HPDE6-E6E7 (cell line): Measurements from ENCODE around the gene ZNF500.
A peak's percentile ranks its signal among the peaks of the same experiment; 100 is the strongest.
"Not testable (repeated sequence)": the region's sequence is repeated elsewhere in the genome, so short reads cannot be mapped to it uniquely, and the experiment has no call there.

Source experiments
- DNase-seq: peaks from one replicate; pipeline ENCODE4 v3.0.0; 2011; ENCODE audit warnings: missing footprints; ENCODE audit errors: extremely low spot score

The ZNF500 gene

DNA sequence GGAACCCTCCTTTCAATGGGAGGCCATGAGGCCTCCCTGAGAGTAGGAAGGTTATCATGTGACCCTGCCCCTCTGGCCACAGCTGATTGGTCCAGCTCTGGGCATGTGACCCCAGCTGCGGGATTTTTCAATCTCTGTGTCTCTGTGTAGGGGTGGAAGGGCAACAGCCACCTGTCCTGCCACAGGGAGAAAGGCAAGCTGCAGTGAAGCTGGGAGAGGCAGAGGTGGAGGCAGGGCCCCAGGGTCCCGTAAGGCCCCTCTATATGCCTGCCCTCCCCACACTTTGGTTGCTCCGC, 21.7 kb downstream of the ZNF500 start:
- DNase-seq = no peak

DNA sequence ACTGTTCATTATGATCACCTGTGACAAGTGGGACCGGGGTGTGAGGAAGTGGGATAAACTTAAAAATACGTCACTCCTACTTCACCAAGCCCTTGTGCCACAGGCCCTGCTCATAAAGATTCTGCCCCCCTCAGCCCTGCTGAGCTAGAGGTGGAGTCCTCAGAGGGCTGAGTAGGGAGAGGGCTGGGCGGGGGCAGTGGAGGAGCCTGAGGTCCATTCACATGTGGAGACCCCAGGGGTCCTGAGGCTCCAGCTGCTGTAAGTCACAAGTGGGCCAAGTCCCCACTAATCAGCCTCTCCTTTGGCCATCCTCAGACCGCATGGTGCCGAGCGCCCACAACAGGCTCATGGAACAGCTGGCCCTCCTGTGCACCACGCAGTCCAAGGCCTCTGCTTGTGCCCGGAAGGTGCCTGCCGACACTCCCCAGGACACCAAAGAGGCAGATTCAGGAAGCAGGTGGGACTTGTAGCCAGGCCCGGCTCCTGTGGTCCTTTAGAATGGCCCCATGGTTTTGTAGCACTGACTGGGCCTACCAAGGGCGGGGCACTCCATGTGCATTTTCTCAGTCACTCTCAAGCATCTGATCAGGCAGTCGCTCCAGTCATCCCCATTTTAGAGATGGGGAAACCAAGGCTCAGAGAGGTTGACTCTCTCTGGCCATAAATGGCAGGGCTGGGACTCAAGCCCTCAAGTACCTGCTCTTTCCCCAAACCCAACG, 22.2 kb downstream of the ZNF500 start:
- DNase-seq = no peak

DNA sequence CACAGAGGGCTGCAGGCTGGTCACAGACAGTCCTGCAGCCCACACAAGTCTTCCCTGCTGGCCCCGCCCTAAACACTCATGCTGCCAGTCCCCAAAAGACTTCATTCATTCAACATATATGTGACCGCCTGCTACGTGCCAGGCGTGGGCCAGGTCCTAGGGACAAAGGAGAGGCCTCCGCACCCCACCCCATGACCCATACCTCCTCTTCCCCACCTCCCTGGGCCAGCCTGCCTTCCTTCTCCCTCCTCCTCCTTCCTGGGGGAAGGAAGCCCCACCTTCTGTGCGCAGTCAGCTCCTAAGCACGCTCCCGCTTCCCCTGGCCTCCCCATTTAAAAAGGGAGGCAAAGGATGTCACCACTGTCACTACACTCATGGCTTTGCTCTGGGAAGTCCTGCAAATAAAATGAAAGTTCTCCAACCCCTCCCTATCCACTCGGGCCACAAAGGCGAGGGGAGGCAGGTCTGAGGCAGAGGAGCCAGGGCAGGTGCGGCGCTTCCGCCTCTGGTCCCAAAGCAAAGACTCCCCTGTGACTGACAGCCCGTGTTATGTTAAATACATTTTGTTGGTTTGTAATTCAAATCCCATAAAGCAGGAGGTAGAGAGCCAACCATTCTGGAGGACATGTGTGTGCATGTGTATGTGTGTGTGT, 23.6 kb downstream of the ZNF500 start:
- no peak for DNase-seq

DNA sequence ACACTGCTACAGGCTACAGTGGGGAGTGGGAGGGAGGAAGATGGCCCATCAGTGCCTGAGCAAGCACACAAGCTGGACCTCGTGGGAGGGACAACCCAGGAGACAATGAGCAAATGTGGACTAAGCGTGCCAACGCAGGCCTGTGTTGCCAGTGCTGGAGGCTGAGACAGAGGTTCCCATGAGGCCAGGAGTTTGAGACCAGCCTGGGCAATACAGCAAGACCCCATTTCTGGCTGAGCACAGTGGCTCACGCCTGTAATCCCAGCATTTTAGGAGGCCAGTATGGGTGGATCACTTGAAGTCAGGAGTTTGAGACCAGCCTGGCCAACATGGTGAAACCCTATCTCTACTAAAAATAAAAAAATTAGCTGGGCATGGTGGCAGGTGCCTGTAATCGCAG, 28.6 kb downstream of the ZNF500 start:
- not testable (repeated sequence) for DNase-seq

DNA sequence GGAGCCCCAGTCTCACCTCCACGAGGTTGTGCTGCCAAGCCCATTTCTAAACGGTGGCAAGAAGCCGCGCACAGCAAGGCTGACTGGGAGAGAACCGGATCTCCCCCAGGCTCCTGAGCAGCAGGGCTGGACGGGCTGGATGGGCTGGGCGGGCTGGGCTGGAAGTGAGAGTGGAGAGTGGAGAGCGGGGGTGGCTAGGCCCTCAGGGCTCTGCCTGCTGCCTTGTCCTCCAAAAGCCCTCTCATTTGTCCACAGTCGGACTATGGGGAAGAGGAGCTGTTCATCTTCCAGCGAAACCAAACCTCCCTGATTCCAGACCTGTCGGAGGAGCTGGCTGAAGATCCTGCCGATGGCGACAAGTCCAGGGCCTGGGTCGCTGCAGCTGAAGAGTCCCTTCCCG, 29.4 kb downstream of the ZNF500 start:
- DNase-seq = no peak

DNA sequence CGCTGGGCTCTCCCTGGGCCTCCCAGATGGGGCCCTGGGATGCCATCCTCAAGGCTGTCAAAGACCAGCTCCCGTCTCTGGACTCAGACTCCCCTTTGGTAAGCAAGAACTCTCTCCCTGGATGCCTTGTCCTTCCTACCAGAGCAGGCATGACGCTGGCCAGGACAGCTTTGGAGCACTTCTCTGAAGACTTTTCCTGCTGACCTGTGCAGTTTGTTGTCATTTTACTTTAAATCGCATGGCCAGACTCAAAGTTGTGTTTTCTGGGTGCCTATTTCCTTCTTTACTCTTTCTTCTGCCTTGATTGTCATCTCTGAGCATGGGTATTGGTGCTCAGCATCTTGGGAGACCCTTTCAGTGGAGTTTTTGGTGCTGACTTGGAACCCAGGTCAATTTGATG, 30.4 kb downstream of the ZNF500 start:
- DNase-seq = no peak

DNA sequence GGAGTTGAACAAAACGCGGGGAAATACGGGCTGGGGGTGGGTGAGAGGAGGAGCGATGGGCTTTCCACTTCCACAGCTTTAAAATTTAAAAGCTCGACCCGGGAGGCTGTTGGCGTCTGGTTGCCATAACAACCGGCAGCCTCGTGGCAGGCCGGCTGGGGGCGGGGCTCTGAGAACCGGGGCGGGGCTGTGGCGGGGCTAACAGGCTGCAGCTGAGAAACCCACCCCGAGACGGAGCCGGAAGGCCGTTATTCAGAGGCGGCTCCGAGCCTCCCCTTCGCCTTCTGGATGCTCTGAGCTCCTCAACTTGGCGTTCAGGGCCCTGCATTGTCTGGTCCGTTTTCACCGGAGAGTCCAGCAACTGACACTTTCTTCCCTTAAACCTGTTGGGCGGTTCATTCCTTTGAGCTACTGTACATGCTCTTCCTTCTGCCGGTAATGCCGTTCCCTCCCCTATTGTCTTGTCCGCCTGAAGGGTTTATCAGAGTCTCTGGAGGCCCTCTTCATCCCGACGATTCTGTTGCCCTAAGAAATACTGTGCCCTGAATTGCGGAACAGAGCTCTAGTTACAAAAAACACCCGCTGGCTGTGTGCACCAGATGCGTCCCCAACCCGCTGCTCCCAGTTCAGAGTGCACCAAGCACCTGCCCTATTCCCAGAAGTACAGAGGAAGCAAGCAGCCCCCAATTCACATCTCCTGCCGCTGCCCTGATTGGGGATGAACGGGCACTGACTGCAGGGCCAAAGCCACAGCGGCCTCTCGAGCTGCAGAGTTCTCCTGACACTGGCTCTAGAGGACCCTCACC, 32.0 kb downstream of the ZNF500 start:
- peak; percentile 80 for DNase-seq

DNA sequence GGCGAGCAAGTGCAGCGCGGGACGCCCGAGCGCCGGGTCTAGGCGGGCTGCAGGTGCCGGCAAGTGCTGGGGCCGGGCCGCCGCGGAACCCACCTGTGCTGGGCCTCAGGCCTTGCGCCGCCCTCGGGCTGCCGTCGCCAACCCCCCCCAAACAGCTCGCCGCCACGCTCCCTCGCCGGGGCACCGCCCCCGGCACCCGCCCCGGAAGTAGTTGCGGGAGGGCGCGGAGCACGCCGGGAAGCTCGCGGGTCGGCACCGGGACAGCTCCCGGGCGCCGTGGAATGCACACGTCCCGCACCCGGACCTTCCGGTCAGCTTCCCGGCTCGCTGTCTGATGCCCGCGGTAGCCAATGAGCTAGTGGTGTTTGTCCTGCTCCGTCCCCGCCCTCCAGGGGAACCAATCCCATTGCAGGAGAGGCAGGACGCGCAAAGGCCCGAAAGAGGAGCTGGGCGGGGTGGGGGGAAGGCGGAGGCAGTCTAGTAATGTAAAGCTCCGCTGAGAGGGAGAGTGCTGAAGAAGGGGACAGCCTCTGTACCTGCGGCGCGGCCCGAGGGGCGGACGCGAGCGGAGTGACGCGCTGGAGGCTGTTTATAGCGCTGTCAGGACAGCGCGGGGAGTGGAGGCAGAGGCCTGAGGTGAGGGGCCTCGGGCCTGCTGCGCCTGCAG, 32.8 kb downstream of the ZNF500 start, which contains the start of the genes ANKS3 and DNAAF8:
Gene ANKS3, minus strand, starts transcription at position 209 of the 667 bp plus-strand sequence. CDS start 4,122 bp downstream, outside the sequence.
Gene DNAAF8, plus strand, starts transcription at position 475 of the 667 bp plus-strand sequence. CDS start 1,978 bp downstream, outside the sequence.
- peak; percentile 98 for DNase-seq

DNA sequence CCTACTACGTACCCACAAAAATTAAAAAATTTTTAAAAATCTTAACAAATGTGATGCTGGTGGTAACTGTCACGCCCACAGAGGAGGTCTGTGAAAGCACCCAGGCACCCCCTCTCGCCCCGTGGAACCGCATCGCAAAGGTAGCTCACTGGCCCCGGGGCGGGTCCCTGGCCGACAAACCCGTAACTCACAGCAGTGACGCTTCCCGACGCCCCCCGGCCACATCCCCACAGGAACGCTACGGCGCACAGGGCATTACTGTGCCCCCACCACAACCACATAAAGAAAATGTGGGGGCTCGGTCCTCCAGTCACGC, 33.3 kb downstream of the ZNF500 start:
- no peak for DNase-seq

DNA sequence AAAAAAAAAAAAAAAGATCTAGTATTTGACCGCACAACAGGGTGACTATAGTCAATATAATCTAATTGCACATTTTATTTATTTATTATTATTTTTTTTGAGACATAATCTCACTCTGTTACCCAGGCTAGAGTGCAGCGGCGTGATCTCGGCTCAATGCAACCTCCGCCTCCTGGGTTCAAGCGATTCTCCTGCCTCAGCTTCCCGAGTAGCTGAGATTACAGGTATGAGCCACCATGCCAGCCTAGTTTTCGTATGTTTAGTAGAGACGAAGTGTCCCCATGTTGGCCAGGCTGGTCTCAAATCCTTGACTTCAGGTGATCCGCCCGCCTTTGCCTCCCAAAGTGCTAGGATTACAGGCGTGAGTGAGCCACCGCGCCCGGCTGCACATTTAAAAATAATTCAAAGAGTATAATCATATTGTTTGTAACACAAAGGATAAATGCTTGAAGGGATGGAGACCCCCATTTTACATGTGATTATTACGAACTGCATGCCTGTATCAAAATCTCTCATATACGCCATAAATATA, 33.7 kb downstream of the ZNF500 start:
- no peak for DNase-seq

DNA sequence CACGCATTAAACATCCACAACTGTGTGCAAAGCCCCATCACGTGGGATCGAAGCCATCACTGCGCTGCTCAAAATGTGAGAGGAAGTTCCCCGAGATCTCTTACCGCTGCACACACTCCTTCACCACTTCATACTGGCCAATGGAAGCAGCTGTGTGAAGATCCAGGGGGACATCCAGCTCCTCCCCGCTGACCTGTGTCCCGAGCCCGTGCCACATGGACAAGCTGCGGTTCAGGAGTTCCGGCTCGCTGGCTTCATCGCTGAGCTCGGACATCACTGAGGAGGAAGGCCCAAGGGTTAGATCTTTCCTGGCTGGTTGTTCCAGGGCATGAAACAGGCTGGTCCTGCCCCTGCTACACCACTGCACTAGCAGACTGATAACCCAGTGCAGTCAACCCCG, 37.1 kb downstream of the ZNF500 start:
- DNase-seq = no peak

DNA sequence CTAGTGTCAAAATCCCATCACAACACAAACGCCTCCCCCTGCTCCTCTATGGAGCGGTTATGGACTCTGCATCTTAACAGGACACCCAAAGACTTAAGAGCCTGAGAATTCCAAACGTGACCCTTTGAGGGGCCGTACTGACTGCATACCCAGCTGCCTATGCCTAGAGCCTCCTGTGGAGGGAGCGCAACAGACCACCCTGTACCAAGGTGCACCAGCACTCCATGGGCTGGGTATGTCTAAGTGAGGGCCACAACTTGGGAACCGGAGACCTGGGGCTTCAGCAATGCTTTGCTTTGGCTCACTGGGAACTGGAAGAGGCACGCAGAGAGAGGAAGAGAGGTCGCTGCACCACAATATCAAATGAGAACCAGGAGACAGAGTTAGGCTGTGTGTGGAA, 38.3 kb downstream of the ZNF500 start:
- no peak for DNase-seq

DNA sequence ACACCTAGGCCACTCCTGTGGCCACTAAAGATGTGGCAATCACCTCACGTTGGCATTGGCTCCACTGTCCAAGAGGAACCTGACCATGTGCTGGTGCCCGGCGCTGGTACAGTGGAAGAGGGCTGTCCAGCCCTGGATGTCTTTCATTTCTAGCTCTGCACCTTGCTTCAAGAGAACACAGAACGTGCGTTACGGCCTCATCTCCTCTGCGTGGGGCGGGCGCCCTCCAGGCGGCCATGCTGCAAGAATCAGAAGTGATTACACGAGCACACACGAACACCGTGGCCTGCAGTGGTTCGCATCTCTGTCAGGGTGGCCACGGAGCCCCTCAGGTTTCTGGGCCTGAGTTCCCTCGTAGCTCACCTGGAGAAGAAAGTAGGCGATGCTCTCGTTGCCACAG, 40.3 kb downstream of the ZNF500 start:
- DNase-seq = no peak

DNA sequence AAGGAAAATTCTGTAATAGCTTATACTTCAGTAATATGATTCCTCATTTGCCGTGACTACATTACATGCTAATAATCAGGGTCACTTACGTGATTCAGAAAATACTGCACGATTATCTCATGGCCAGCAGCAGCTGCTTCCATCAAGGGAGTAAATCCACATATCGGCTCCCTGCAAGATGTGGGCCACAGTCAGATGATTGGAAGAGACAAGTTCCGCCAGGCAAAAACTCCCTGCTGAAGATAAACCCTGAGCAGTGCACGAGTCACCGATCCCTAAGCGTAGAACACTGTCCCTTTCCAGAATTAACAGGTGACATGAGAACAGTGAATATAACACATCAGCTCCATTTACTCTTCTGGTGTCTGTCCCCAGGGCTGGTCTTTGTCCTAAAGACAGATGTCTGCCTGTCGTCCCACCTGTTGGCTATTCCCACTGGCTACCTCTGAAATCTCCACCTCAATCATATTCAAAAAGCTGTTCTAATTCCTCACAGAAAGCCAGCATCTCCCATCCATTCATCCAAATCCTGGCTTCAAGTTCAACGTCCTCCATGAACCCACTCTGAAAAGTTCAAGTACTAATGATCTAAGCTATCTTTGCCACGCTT, 42.2 kb downstream of the ZNF500 start:
- DNase-seq = no peak

DNA sequence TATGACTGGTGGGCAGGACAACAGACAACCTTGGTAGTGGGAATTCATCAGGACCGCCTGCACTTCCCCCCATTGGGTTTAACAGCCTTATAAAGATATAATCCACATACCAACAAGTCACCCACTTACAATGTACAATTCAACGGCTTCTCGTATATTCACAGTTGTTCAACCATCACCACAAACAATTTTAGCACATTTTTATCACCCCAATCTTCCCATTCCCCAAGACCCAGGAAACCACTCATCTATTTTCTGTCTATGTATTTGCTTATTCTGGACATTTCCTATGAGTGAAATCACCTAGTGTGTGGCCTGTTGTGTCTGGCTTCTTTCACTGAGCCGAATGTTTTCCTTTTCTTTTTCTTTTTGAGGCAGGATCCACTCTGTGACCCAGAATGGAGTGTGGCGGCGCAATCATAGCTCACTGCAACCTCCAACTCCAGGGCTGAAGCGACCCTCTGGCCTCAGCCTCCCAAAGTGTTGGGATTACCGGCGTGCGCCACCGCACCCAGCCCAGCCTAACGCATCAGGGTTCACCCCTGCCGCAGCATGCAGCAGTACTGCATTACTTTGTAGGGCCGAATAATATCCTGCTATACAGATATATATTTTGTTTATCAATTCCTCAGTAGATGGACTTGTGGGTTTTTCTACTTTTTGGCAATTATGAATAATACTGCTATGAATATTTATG, 43.7 kb downstream of the ZNF500 start:
- DNase-seq = no peak

DNA sequence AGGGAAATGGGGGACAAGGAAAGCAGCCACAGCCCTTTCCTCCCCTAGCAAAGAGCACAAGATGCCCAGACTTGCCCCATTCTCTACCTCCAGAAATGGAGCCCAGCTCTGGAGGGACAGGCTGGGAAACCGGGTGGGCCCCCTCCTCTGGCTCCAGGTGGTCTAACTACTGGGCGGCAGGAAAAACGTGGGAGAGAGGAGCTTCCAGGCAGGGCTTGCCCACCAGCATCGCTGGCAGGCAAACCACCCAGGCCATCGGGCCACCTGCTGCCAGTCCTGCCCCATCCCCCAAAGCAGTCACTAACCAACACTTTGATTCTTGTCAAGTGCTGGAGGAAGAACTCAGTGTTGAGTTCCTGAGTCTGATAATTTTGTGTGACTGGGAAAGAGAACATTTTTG, 48.5 kb downstream of the ZNF500 start:
- no peak for DNase-seq

DNA sequence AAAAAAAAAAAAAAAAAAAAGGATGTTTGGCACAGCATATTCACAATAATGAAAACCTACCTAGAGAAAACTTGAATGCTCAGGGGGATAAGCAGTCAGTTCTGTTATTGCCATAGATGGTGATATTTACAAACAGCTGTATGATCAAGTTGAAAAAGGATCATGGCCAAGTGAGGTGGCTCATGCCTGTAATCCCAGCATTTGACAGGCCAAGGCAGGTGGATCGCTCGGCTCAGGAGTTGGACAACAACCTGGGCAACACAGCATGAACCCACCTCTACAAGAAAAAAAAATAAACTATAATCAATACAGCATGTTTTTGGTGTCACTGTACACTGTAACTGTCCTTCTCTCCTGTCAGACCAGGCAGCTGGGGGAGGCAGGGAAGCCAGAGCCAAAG, 52.0 kb downstream of the ZNF500 start:
- no peak for DNase-seq

DNA sequence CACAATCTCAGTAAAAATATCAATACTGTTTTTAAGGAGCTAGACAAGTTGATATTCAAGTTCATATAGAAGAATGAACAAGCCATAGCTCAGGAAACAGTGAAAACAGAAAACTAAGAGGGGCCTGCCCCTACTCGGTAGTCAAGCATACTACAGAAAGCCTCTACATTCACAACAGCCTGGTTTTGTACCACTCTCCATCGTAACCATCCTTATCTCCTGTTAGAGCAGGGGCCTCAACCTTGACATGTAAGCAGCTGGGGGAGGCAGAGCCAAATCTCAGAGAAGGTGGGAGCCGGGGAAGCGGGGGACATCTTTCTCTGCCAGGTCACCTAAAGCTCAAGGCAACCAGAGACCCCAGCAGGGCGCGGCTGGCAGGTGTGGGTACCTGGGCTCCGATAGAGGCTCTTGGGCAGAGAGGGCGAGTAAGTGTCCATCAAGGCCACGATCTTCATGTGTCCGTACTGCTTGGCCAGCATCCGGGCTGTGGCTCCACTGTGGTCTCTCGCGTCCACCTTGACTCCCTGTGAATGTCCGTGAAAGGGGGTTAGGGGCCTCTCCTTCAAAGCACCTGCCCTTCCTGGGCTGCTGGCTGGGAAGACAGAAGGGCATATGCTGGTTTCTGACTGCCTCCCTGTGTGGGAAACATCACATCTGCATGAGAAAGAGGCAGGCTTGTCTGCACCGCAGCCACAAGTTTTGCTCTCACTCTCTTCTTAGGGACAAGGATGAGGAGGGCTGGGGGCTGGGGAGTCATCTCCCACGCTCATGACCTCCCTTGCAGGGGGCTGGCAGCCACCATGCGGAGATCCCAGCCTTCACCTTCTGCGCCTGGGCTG, 53.1 kb downstream of the ZNF500 start:
- no peak for DNase-seq

DNA sequence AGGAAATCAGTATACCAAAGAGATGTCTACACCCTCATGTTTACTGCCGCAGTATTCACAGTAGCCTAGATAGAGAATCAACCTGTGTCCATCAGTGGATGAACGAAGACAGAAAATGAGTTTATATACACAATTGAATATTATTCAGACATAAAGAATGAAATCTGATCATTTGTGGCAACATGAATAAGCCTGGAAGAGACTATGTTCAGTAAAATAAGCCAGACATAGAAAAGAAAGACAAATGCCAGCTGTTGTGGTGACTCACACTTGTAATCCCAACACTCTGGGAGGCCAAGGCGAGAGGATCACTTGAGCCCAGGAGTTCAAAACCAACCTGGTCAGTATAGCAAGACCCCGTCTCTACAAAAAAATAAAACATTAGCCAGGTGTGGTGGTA, 57.5 kb downstream of the ZNF500 start:
- no peak for DNase-seq

DNA sequence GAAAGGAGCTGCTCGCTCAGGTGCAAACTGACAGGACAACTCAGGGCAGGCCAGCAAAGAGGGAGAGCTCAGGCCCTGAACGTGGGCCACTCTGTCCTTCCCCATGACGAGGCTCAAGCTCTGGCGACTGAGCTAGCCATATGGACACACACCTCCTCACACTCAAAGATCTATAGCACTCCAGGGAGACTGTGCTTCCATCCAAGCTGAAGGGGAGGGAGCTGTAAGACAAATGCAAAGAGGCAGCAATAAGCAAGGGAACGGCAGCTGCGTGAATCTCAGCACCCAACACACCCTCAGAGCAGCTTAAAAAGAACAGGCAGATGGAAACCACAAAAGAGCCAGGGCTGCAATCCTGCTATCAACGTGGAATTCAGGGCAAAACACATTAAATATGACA, 60.1 kb downstream of the ZNF500 start:
- no peak for DNase-seq
